GM12874 (cell line): Measurements from ENCODE around the gene SOX3.

ENCODE experiments used
- CTCF ChIP-seq: IDR thresholded peaks from 2 replicates; pipeline ENCODE4 v1.5.1; 2011; ENCODE audit warnings: low read depth, mild to moderate bottlenecking, control low read depth, low read length, moderate library complexity; ENCODE audit not compliant: insufficient read depth

The SOX3 gene

DNA sequence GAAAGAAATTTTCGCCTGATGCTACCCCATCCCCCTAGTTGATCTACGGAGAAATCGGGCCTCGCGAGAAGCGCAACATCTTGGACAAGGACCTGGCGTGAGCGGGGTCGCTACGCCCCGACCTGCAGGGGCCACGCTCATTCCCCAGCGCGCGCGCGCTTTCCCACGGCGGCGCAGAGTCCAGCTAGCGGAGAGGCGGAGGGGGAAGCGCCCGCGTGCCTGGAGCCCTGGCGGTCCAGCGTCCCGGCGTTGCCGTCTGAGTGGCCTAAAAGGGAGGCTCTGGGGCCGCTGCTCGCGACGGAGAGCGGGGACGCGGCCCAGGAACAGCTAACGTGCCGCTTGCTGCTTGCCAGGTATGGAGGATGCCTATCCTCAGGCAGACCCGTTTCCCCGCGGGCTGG is 6.0 kb upstream of the SOX3 start:
- no peak for TF ChIP-seq CTCF

DNA sequence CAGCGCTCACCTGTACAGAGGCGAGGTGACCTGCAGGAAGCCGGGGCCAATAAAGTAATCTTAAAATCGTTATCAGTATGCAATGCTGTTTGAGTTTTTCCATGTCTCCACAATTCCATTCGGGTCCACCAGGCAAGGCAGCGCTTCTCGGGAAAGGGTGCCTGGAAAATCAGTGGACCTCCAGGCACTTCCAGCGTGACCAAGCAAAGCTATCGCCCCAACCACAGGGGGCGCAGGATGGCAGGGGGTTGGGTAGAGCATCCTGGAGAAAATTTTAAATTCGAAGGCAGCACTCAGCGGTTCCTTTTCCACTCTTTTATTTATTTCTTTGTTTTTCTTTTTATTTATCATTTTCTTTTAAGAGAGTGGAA is 5.4 kb upstream of the SOX3 start:
- TF ChIP-seq CTCF = no peak

DNA sequence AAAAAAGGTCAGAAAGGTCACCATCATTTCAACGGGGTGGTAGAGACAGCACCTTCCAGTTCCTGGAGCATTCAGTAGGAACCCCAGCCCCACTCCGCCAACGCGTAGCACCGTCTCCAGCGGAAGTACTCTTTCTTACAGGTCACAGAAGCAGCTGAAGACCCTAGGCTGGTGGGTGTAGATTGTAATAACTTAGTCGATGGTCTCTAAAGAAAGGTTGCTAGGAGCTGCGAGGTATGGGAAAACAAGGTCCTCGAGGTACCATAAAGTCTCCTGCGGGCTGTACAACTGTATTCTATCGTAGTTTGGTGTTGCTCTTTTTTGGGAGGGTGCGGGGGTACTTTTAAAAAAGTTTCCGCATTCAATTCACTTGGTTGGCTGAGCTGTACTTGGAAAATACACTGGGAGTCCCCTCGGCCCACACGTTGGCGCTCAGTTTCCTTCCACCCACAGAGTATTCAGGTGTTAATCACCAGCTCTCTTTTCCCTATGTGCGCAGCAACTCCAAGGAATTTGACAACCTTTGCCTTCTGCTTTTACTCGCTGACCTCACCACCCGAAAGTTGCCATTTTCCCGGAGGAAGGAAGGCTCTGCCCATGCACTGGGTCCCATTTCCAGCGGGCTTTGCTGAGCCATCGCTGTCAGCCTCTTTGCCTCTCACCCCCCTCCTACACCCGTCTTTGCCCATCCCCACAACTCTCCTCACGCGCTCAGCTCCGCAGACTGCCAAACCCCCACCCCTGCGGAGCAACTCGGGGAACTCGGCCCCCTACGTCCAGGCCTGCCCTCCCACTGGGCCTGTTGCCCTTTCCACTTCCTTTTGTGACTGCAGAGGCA is 4.8 kb upstream of the SOX3 start:
- no peak for TF ChIP-seq CTCF

GRCh38 chrX:140508958-140509357 is 4.1 kb upstream of the SOX3 start:
- TF ChIP-seq CTCF = no peak

DNA sequence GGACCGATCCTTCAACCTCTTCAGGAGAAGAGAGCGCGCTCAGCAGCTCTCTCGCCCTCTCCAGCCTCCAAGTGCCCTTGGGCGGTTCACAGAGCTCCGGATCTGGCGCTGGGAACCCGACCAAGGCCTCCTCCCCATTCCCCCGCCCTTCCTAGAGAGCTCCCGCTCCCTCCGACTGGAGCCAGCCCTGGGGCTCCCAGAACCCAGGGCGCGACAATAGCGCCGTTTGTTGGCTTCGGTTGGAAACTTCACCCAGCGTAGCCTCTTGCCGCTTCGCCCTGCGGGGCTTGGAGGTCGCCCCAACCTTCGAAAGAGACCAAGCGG is 3.1 kb upstream of the SOX3 start:
- TF ChIP-seq CTCF = no peak

DNA sequence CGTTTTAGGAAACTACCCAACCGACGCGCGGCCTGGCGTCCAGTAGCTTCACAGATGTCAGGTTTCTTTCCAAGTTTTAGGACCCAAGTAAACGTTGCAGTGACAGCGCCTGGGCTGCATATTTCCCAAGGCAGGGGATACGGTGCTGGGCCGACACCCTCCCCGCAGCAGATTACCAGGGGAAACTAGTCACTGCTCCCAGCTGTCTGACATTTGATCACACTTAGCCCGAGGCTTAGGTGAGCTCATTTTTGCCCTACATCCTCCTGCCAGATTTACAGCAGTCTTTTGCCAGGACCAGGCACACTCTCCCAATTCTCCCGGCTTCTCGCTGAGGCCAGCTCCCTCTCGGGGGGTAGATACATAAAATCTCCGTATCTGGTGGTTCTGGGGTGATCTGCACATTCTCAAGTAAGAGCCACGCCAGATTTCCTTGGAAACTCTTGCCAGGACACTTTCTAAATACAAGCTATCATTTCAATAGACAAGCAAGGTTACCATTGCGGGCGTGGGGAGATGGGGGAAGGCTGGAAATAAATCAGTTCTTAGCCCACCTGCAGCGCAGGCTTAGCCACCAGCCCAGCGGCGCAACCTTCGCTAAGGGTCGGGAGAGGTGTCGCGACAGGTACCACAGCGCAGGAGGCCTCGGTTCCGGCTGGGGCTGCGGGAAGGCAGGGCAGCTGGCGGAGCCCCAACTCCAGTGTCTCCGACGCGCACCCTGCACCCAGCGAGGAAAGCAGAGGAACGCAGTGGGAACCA is 2.5 kb upstream of the SOX3 start:
- TF ChIP-seq CTCF = no peak

GRCh38 chrX:140505421-140506337 is 810 bp upstream of the SOX3 start:
- no peak for TF ChIP-seq CTCF
